ENCODE measurements around the gene RALGPS2.

Gene RALGPS2

DNA sequence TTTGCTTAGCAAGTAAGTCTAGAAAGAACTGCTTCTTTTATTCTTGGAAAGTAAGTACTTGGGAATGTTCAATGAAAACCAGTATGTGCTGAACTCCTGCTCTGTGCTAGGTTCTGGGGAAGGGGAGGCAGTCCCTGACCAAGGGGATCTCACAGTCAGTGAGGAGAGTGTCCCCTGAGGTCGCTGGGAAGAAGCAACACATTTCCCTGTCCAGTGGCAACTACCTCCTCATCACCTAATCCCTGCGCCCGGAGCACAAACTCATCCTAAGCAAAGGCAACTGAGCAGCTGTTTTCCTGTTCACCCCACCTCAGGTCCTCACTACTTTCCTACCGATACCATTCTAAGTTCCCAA lies 207.5 kb downstream of the RALGPS2 start:
- no peak overlapping the region for H3K4me3 ChIP-seq (ENCODE audit: low read depth, low read length)
- no peak for DNase-seq (ENCODE audit: low read depth, low spot score)
- ChIA-PET CTCF (interaction anchor here (0.9 kb wide), 2 partner anchors 9 to 158 kb away, joined by 3 read pairs; no protein-coding TSS in a partner anchor), POLR2A (no interaction called here)
- TF ChIP-seq, protein P1, sequence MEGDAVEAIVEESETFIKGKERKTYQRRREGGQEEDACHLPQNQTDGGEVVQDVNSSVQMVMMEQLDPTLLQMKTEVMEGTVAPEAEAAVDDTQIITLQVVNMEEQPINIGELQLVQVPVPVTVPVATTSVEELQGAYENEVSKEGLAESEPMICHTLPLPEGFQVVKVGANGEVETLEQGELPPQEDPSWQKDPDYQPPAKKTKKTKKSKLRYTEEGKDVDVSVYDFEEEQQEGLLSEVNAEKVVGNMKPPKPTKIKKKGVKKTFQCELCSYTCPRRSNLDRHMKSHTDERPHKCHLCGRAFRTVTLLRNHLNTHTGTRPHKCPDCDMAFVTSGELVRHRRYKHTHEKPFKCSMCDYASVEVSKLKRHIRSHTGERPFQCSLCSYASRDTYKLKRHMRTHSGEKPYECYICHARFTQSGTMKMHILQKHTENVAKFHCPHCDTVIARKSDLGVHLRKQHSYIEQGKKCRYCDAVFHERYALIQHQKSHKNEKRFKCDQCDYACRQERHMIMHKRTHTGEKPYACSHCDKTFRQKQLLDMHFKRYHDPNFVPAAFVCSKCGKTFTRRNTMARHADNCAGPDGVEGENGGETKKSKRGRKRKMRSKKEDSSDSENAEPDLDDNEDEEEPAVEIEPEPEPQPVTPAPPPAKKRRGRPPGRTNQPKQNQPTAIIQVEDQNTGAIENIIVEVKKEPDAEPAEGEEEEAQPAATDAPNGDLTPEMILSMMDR (IDR thresholded peaks at IDR 0.05; ENCODE audit: insufficient read depth, low read length, missing control alignments): no peak

DNA sequence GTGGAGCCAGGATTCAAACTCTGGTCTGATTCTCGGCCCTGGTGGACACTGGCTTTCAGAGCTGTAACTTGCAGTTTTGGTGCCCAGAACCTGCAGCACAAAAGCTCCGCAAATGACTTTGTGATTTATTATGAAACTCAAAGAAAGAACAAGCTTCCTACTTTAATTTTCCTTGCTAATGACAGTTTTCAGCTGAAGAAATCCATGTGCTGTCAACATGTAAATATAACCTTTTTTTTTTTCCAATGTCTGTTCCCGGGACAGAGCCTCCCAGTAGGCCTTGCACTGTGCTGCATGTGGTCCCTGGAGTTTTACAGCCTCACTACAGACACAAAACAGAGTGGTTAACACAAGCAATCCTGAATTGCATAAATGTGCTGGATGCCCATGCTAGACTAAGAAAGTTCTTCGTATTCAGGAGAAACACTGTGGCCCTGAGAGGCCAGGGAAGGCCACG lies 208.1 kb downstream of the RALGPS2 start:
- no peak for DNase-seq (ENCODE audit: low read depth, low spot score)
- no peak overlapping the region for H3K4me3 ChIP-seq (ENCODE audit: low read depth, low read length)
- ChIA-PET POLR2A (no interaction called here), CTCF (interaction anchor here (0.6 to 0.9 kb wide), 3 partner anchors 9 to 158 kb away, joined by 3 read pairs; no protein-coding TSS in a partner anchor)
- TF ChIP-seq, protein P1 (IDR thresholded peaks at IDR 0.05; ENCODE audit: insufficient read depth, low read length, missing control alignments): no peak

DNA sequence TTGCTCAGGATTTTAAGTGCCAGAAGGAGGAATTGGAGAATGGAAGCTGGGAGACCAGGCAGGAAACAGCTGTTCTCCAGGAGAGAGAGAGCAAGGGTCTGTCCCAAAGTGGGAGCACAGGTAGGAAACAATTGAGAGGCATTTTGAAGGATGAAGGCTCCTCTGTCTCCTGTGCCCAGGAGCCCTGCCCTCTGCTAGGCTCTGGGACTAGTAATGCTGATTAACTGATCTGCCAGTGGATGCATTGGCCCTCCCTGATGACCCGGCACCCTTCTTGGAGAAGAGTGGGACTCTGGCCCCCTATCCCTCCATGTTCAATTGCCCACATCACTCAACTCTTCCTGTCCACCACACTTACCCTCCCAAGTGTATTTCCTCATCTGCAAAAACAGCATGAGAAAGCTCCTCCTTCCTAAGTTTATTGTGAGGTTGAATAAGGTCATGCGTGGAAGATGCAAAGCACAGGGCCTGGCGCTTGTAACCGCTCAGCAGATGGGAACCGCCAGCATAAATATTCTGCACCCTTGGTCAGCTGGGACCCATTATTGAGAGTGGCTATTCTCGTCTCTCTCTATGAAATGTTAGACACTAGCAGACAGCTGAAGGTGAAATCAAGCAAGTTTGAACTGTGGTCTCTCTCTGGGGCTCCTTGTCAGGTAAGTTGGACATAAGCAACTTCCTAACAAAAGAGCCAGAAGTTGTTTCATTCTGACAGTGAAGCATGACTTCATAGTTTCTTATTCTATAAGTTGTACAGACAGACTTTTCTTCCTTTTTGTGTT lies 208.9 kb downstream of the RALGPS2 start:
- TF ChIP-seq, protein P1 (IDR thresholded peaks at IDR 0.05; ENCODE audit: insufficient read depth, low read length, missing control alignments): no peak
- no peak overlapping the region for H3K4me3 ChIP-seq (ENCODE audit: low read depth, low read length)
- POLR2A ChIA-PET: no interaction called here
- CTCF ChIA-PET: interaction anchor here (0.6 to 1.2 kb wide), 2 partner anchors 67 to 69 kb away, joined by 3 read pairs; no protein-coding TSS in a partner anchor
- DNase-seq (ENCODE audit: low read depth, low spot score): no peak

DNA sequence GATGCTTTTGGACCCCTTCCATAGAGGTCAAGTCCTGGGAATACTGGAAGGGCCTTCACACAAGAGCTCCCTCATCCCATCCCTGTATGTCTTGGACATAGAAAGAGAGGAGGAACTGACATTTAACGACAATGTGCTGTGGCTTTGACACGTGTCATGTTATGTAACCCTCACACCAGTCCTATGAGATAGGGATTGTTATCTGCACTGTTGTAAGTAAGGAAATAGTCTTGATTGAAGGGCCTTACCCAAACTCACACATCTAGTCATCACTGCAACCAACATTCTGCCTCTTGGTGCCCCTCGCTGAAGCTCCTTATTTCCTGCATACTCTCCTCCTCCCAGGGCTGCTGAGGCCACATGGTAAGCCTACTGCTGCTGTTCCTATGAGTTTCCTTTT lies 209.5 kb downstream of the RALGPS2 start:
- DNase-seq (ENCODE audit: low read depth, low spot score): no peak
- H3K4me3 ChIP-seq (ENCODE audit: low read depth, low read length): no peak overlapping the region
- POLR2A ChIA-PET: no interaction called here
- CTCF ChIA-PET: interaction anchor here (1.2 kb wide), 1 partner anchor 69 kb away, joined by 3 read pairs; no protein-coding TSS in a partner anchor
- TF ChIP-seq, protein P1 (IDR thresholded peaks at IDR 0.05; ENCODE audit: insufficient read depth, low read length, missing control alignments): no peak

DNA sequence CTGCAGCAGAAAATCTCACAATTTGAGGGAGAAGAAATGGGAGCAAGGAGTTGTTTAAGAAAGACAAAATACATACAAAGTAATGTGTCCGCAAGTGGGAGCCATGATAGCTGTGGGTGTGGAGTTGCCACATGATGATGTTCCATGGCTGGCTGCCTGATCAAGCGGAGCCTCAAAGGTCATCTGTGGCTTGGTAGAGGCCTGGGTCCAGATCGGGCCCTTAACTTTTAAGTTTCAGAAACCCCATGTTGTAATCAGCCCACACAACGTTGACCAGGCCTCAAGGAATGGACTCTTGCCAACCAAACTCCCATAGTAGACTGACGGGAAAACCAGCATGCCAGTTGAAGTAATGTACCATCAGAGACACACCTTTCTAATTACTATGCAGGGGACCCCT lies 210.6 kb downstream of the RALGPS2 start:
- CTCF ChIA-PET: interaction anchor here (2.1 kb wide), 1 partner anchor 67 kb away, joined by 8 read pairs; no protein-coding TSS in a partner anchor
- no peak overlapping the region for H3K4me3 ChIP-seq (ENCODE audit: low read depth, low read length)
- TF ChIP-seq, protein P1 (IDR thresholded peaks at IDR 0.05; ENCODE audit: insufficient read depth, low read length, missing control alignments): no peak
- no peak for DNase-seq (ENCODE audit: low read depth, low spot score)
- POLR2A ChIA-PET: no interaction called here

DNA sequence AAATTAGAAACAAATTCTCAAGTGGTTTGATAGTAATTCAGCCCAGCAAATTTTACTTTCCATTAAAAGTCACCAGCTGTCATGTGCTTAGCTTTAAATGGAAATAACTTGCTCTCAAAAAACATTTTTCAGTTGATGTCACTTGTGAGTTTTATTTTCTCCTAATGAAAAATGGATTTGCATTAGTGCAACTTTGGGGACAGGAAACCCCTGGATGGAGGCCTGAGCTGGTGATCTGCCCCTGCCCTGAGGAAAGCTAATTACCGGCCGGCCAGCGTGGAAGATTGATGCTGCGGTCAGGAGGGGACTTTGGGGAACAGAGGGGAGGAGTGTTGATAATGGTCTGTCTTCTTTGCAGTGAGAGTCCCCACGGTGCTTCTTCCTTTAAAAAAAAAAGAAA lies 212.7 kb downstream of the RALGPS2 start:
- CTCF ChIA-PET: no interaction called here
- TF ChIP-seq, protein P1 (IDR thresholded peaks at IDR 0.05; ENCODE audit: insufficient read depth, low read length, missing control alignments): no peak
- POLR2A ChIA-PET: interaction anchor here (0.6 kb wide), 1 partner anchor 39 kb away, joined by 3 read pairs; no protein-coding TSS in a partner anchor
- no peak overlapping the region for H3K4me3 ChIP-seq (ENCODE audit: low read depth, low read length)
- no peak for DNase-seq (ENCODE audit: low read depth, low spot score)

Data from AG04449 (cell line).